PFSK-1 (cell line): ENCODE results near the gene LCT.

Experiments
- FOXP2 ChIP-seq: optimal IDR thresholded peaks from 2 replicates; pipeline ENCODE3; 2011; ENCODE audit warnings: borderline replicate concordance, control low read depth, inconsistent platforms; ENCODE audit not compliant: insufficient read depth; ENCODE audit errors: extremely low read length, extremely low read depth
- POLR2AphosphoS5 ChIP-seq: IDR thresholded peaks from 2 replicates; pipeline ENCODE4 v1.6.1; 2012; ENCODE audit warnings: low read depth, mild to moderate bottlenecking, control low read depth, low read length, moderate library complexity
- SIN3A ChIP-seq: IDR thresholded peaks from 2 replicates; pipeline ENCODE4 v1.6.1; 2012; ENCODE audit warnings: mild to moderate bottlenecking, low read length, moderate library complexity, borderline replicate concordance; ENCODE audit not compliant: insufficient read depth
- TAF1 ChIP-seq: IDR thresholded peaks from 2 replicates; pipeline ENCODE4 v1.6.1; 2012; ENCODE audit warnings: low read length, control low read depth, borderline replicate concordance; ENCODE audit not compliant: insufficient read depth
- TF ChIP-seq, protein P1 (sequence below), 2 experiments: IDR thresholded peaks; 2 replicates each; pipeline versions ENCODE4 v1.6.1 to v1.8.0; 2011 to 2012; ENCODE audit warnings: low read depth in 2 of 2, low read length in 2 of 2, control low read depth in 1 of 2, inconsistent platforms in 1 of 2, mild to moderate bottlenecking in 1 of 2, moderate library complexity in 1 of 2; ENCODE audit not compliant: insufficient read depth in 1 of 2

LCT gene

DNA sequence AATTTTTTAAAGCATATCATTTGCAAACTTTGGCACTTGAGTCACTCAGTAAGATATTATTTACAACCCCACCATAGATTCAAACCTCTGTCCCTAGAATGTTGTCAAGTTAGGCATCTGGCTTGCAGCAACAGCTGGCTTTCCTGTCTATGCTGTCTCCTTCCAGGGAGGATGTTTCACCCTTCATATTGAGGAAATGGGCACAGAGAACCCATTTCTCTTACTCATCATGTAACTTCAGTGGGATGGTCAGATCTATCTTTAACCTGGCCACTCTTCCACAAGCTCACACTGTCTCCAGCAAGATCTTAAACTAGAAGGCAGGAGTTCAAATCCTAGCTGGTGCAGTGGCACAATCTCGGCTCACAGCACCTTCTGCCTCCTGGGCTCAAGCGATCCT is 15.8 kb downstream of the LCT start:
- no peak for TF ChIP-seq TAF1
- no peak for TF ChIP-seq POLR2AphosphoS5
- no peak for TF ChIP-seq FOXP2
- TF ChIP-seq SIN3A, result no peak
- TF ChIP-seq, protein P1, sequence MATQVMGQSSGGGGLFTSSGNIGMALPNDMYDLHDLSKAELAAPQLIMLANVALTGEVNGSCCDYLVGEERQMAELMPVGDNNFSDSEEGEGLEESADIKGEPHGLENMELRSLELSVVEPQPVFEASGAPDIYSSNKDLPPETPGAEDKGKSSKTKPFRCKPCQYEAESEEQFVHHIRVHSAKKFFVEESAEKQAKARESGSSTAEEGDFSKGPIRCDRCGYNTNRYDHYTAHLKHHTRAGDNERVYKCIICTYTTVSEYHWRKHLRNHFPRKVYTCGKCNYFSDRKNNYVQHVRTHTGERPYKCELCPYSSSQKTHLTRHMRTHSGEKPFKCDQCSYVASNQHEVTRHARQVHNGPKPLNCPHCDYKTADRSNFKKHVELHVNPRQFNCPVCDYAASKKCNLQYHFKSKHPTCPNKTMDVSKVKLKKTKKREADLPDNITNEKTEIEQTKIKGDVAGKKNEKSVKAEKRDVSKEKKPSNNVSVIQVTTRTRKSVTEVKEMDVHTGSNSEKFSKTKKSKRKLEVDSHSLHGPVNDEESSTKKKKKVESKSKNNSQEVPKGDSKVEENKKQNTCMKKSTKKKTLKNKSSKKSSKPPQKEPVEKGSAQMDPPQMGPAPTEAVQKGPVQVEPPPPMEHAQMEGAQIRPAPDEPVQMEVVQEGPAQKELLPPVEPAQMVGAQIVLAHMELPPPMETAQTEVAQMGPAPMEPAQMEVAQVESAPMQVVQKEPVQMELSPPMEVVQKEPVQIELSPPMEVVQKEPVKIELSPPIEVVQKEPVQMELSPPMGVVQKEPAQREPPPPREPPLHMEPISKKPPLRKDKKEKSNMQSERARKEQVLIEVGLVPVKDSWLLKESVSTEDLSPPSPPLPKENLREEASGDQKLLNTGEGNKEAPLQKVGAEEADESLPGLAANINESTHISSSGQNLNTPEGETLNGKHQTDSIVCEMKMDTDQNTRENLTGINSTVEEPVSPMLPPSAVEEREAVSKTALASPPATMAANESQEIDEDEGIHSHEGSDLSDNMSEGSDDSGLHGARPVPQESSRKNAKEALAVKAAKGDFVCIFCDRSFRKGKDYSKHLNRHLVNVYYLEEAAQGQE (IDR thresholded peaks at IDR 0.05; ENCODE audit: insufficient read depth in 1 of 2, low read depth in 2 of 2, low read length in 2 of 2), result no peak

DNA sequence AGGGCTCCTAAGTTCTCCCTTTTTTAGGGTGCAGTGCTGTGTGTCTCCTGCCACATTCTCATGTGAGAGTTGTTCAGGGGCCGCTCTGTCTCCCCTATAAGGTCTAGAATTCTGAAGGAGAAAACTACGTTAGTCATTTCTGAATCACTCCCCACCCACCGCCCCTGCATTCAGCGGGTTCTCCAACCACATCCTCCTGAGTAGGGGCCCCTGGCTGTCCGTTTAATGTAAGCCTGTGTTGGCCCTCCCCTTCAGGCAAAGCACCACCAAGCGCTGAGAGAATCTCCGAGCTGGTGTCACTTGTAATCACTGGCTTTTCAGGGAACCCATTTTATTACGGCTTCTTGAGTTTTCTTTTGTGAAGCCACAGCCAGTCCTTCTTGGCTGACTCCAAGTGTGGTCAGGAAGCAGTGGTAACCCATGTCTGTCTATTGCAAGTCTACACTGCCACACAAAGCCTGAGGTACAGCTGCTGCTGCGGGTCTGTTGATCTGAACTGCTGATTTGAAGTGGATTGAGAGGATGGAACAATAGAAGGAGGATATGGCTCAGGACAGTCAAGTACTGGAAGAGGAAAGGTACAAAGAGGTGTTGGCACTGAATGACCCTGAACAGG is 16.9 kb downstream of the LCT start:
- no peak for TF ChIP-seq TAF1
- TF ChIP-seq, protein P1 (IDR thresholded peaks at IDR 0.05; ENCODE audit: insufficient read depth in 1 of 2, low read depth in 2 of 2, low read length in 2 of 2), result no peak

DNA sequence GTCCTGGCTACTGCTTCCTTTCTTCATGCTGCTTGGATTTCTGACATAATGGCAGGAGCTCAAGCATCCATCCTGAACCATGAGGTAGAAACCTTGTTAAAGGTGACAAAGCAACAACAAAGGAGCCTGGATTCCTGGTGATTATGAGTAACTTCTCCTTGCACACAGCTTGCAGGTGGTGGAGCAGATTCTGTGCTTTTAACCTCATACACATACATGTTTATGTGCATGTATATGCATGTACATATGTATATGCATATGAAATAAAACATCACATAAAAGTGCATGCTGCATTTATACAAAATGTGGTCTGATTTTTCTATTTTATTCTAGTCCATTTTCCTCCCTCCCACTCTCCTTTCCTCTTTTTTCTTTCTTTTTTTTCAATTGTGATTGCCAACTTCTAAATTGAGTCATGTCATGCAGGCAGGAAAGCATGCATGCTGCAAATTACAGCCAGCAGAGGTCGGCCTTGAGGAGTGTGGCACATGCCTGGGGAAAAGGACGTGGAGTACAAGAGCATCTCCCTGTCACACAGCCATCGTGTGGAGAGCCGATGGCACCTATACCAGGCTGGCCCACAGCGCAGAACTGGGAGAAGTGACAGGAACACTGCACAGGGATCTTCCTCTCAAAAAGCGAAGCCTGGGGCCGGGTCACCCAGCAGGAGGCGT is 17.9 kb downstream of the LCT start:
- TF ChIP-seq SIN3A (no peak), FOXP2 (no peak), POLR2AphosphoS5 (no peak), TAF1 (no peak)
- TF ChIP-seq, protein P1 (IDR thresholded peaks at IDR 0.05; ENCODE audit: insufficient read depth in 1 of 2, low read depth in 2 of 2, low read length in 2 of 2), result no peak

DNA sequence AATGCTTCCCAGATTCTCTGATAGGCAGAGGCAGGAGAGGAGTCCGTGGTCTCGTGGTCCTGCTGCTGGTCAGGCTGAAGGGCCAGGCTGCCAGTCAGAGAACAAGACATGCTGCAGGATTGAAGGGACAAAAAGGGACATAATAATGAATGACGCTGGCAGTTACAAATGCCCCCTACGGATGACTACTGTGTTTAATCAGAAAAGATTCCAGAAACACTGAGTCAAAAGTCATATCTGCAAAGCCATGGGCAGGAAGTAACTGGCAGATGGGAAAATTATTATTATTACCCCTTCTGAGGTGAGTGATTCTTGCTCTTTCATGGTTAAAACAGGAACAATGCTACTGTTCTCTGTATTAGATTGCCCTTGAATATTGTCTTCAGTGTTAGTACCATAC is 19.0 kb downstream of the LCT start:
- TF ChIP-seq SIN3A, result no peak
- TF ChIP-seq, protein P1 (IDR thresholded peaks at IDR 0.05; ENCODE audit: insufficient read depth in 1 of 2, low read depth in 2 of 2, low read length in 2 of 2), result no peak

DNA sequence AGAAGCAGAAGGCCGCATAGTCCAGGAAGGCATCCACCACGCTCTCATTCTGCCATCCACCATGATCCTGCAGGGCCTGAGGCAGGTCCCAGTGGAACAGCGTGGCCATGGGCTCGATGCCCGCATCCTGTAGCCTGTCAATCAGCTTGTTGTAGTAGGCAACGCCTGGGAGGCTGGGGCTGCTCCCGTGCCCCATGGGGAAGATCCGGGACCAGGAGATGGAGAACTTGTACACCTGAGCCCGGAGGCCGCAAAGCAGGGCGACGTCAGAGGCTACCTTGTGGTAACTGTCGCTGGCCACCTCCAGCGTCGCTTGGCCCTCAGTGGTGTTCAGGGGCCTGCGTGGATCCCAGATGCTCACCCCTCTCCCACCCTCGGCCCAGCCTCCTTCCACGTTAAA is 19.5 kb downstream of the LCT start:
- TF ChIP-seq TAF1, result no peak
- no peak for TF ChIP-seq POLR2AphosphoS5
- TF ChIP-seq SIN3A, result no peak
- TF ChIP-seq, protein P1 (IDR thresholded peaks at IDR 0.05; ENCODE audit: insufficient read depth in 1 of 2, low read depth in 2 of 2, low read length in 2 of 2), result no peak
- TF ChIP-seq FOXP2, result no peak
